Thyroid gland (tissue), 4 donors: ENCODE data around the gene TPD52L1. TPM values are rescaled to one million over a fixed set of nuclear protein-coding genes. Genes with fewer than 3 reads are reported as not detected.

Source experiments
- DNase-seq, 2 donors: peaks; one replicate each; pipeline ENCODE4 v3.0.0-alpha.2; 2019
- H3K27ac ChIP-seq, 3 donors: fragments of 200-600 bp; sonication (generic); 1 replicate in 2 of 3; 2 replicates in 1 of 3; pipeline ENCODE4 v1.5.1; 2016 to 2019; ENCODE audit warnings: mild to moderate bottlenecking in 1 of 3, moderate library complexity in 1 of 3
- H3K27me3 ChIP-seq: fragments of 200-600 bp; sonication (generic); one replicate; pipeline ENCODE4 v1.5.1; 2019
- H3K36me3 ChIP-seq, 2 donors: fragments of 200-600 bp; sonication (generic); one replicate each; pipeline ENCODE4 v1.5.1; 2016 to 2019
- H3K4me1 ChIP-seq, 2 donors: fragments of 200-600 bp; sonication (generic); one replicate each; pipeline ENCODE4 v1.5.1; 2017 to 2019
- H3K4me3 ChIP-seq, 3 donors: fragments of 200-600 bp; sonication (generic); replicated peaks in 1 of 3; 1 replicate in 2 of 3; 2 replicates in 1 of 3; pipeline ENCODE4 v1.5.1; 2016; ENCODE audit warnings: mild to moderate bottlenecking in 1 of 3
- H3K9me3 ChIP-seq: fragments of 200-600 bp; sonication (generic); one replicate; pipeline ENCODE4 v1.5.1; 2017
- POLR2A ChIP-seq, 2 donors: fragments of 450-650 bp; IDR thresholded peaks; one replicate each; pipeline ENCODE4 v1.6.1; 2017; ENCODE audit warnings: antibody characterized with exemption in 2 of 2, mild to moderate bottlenecking in 2 of 2, moderate library complexity in 1 of 2
- WGBS, 2 donors: methylation state at CpG; one replicate each; pipeline ENCODE4 v1.1.5; 2017; 5-methylcytosine and 5-hydroxymethylcytosine counted together
- intact Hi-C: fragments of 100-400 bp; cut with DNase I; formaldehyde crosslinking; loops from one replicate; pipeline ENCODE4 v1.15.1; 2023
- total RNA-seq, 4 donors: library from RNA; depleted of rRNA; stranded (reverse); fragments of >200 nt; gene quantifications; one replicate each; pipeline ENCODE4 v1.2.3, GENCODE V29; 2016
- TF ChIP-seq, protein P1 (sequence below), 6 experiments: fragments of 200-600 bp in 3 of 6; fragments of 450-650 bp in 3 of 6; sonication (generic) in 3 of 6; IDR thresholded peaks; one replicate each; pipeline ENCODE4 v1.5.1; 2016 to 2019; ENCODE audit warnings: antibody characterized with exemption in 6 of 6, mild to moderate bottlenecking in 2 of 6, inconsistent platforms in 1 of 6, moderate library complexity in 1 of 6

TPD52L1 gene
- total RNA-seq, 4 donors from 2014 or later, result 182 to 392 (median 293) TPM

DNA sequence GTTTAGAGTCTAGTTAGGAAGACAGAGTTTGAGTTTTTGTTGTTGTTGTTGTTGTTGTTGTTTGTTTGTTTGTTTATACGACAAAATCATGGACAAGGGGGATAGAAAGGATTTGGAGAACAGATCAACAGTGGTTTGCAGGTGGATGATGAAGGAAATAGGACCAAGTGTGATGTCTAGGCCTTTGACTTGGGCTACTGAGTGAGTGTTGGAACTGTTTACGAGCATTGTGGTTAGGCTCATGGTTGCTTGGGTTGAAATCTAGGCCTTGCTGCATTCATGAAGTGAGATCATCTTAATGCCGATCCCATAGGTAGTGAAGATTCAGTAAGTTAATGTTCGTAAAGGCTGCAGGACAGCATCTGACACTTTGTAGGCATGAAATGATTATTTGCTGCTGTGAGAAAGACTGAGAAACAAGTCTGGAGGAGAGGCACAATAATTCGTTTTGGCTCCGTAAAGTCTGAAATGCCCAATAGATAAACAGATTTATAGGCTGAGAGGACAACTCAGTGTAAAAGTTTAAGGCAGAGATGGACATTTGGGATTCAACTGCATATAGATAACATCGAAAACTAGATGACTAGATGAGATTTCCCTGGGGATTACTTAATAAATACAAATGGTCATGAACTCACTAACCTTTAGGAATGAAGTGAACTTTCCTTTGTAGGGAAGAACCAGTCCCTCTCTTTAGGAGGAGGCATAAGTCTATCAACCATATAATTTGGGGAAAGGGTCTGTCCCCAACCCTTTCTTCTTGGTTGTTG is 78.2 kb downstream of the TPD52L1 start:
- no peaks in the 10 kb centered on the region for H3K9me3 ChIP-seq
- no peaks in the 10 kb centered on the region for H3K36me3 ChIP-seq
- H3K27ac ChIP-seq, result no peak overlapping the region
- WGBS, 2 donors, result 87 to 95% methylated on average over 7 of the region's 7 CpGs
- intact Hi-C loops, result no loop called here
- DNase-seq, result no peak
- H3K27me3 ChIP-seq, result no peaks in the 10 kb centered on the region
- no peak for TF ChIP-seq POLR2A (IDR thresholded peaks at IDR 0.05)
- TF ChIP-seq, protein P1, sequence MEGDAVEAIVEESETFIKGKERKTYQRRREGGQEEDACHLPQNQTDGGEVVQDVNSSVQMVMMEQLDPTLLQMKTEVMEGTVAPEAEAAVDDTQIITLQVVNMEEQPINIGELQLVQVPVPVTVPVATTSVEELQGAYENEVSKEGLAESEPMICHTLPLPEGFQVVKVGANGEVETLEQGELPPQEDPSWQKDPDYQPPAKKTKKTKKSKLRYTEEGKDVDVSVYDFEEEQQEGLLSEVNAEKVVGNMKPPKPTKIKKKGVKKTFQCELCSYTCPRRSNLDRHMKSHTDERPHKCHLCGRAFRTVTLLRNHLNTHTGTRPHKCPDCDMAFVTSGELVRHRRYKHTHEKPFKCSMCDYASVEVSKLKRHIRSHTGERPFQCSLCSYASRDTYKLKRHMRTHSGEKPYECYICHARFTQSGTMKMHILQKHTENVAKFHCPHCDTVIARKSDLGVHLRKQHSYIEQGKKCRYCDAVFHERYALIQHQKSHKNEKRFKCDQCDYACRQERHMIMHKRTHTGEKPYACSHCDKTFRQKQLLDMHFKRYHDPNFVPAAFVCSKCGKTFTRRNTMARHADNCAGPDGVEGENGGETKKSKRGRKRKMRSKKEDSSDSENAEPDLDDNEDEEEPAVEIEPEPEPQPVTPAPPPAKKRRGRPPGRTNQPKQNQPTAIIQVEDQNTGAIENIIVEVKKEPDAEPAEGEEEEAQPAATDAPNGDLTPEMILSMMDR (IDR thresholded peaks at IDR 0.05), result no peak
- no peaks in the 10 kb centered on the region for H3K4me1 ChIP-seq
- H3K4me3 ChIP-seq, result no peak overlapping the region

DNA sequence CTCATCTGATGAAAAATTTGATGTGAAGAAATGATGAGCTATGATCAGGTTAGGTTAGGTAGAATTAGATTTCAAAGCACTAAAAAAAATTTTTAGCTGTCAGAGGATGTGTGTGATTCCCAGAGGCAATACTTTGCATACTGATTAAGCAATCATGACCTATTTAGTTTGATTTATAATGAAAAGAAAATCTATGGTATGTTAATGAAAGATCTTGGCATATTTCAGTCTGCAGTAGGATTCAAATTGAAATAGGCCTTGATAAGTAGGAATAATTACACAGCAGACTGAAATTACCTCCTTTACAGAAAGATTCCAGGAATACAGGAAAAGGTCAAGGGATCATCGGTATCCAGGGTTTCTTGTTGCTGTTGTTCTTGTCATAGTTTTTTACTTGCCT is 78.9 kb downstream of the TPD52L1 start:
- no peaks in the 10 kb centered on the region for H3K9me3 ChIP-seq
- H3K4me3 ChIP-seq, result no peak overlapping the region
- DNase-seq, result no peak
- H3K4me1 ChIP-seq, result no peaks in the 10 kb centered on the region
- H3K27ac ChIP-seq, result no peak overlapping the region
- no peak for TF ChIP-seq POLR2A (IDR thresholded peaks at IDR 0.05)
- TF ChIP-seq, protein P1 (IDR thresholded peaks at IDR 0.05), result no peak
- intact Hi-C loops, result no loop called here
- 82 to 89% methylated on average over 1 of the region's 1 CpG for WGBS, 2 donors
- H3K36me3 ChIP-seq, result no peaks in the 10 kb centered on the region
- H3K27me3 ChIP-seq, result no peaks in the 10 kb centered on the region

DNA sequence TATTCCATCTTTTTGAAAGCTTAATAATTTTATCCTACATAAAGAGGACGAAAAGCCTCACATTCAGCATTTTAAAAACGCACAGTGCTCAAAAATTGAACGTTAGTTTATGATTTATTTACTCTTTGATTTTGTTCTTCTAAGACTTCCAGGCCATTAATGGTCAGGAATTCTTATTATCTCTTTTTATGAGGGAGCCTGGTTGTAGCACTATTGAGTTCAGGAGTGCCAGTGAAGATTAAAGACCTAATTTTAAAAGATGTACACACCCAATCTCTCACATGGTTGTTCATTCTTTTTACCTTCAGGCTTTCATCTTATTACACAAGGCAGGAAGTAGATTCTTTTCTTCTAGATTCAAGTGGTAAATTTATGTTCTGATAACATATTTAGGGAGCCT is 79.6 kb downstream of the TPD52L1 start:
- H3K4me3 ChIP-seq, result no peak overlapping the region
- intact Hi-C loops, result no loop called here
- 88% methylated on average over 3 of the region's 3 CpGs for WGBS, 2 donors
- DNase-seq, result no peak
- H3K9me3 ChIP-seq, result no peaks in the 10 kb centered on the region
- H3K27me3 ChIP-seq, result no peaks in the 10 kb centered on the region
- H3K36me3 ChIP-seq, result no peaks in the 10 kb centered on the region
- TF ChIP-seq, protein P1 (IDR thresholded peaks at IDR 0.05), result no peak
- TF ChIP-seq POLR2A (IDR thresholded peaks at IDR 0.05), result no peak
- no peak overlapping the region for H3K27ac ChIP-seq
- no peaks in the 10 kb centered on the region for H3K4me1 ChIP-seq

DNA sequence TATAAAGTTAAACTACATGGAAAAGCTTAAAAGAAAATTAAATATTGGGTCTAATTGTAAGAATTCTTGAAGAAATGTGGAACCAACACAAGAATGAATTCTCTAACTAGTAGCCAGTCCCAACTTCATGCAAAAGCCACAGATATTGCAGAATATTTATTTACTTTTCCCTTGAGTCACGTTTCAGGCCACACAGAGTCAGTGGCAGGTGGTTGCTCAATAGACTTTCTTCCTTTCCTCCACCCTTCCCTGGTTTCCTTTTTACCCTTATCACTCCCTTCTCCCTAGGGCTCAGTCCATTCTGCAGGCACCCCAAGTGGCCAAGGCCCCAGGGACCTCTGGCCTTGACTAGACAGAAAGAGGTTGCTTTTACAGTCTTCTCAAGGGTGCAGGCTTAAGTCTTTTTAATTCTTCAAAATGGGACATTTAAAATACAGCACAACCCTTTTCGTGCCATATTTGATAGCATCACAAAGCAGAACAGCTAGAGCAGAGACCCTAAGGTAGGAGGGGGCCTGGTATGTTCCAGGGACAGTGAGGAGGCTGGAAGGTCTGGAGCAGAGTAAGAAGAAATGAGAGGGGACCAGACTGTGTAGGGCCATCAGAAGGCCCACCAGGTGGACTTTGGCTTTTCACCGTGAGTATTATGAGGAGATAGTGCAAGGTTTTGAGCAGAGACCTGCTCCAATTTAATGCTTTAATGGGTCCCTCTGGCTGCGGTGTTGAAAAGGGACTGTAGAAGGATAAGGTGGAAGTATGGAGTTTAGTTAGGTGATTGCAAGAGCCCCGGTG is 83.2 kb downstream of the TPD52L1 start:
- H3K4me1 ChIP-seq, result no peaks in the 10 kb centered on the region
- no peak for TF ChIP-seq POLR2A (IDR thresholded peaks at IDR 0.05)
- TF ChIP-seq, protein P1 (IDR thresholded peaks at IDR 0.05), result no peak
- 88 to 91% methylated on average over 5 of the region's 5 CpGs for WGBS, 2 donors
- no peaks in the 10 kb centered on the region for H3K36me3 ChIP-seq
- intact Hi-C loops, result no loop called here
- no peak overlapping the region for H3K27ac ChIP-seq
- H3K4me3 ChIP-seq, result no peak overlapping the region
- no peaks in the 10 kb centered on the region for H3K27me3 ChIP-seq
- no peak for DNase-seq
- no peaks in the 10 kb centered on the region for H3K9me3 ChIP-seq

DNA sequence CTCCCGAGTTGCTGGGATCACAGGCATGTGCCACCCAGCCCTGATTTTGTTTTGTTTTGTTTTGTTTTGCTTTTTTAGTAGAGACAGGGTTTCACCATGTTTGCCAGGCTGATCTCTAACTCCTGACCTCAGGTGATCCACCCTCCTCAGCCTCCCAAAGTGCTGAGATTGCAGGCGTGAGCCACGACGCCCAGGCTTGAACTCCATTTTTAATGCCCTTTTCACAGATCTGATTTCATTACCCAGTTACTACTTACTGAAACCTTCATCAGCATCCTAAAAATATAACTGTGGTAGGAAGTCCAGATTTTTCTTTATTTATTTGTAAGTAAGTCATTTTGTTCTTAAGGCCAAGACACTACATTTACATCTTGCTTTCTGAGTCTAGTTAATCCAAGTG is 84.2 kb downstream of the TPD52L1 start:
- no peak overlapping the region for H3K4me3 ChIP-seq
- intact Hi-C loops, result no loop called here
- no peaks in the 10 kb centered on the region for H3K4me1 ChIP-seq
- H3K9me3 ChIP-seq, result no peaks in the 10 kb centered on the region
- no peaks in the 10 kb centered on the region for H3K36me3 ChIP-seq
- TF ChIP-seq, protein P1 (IDR thresholded peaks at IDR 0.05), result no peak
- no peak for TF ChIP-seq POLR2A (IDR thresholded peaks at IDR 0.05)
- DNase-seq, result no peak
- no peaks in the 10 kb centered on the region for H3K27me3 ChIP-seq
- 95 to 96% methylated on average over 4 of the region's 4 CpGs for WGBS, 2 donors
- no peak overlapping the region for H3K27ac ChIP-seq
